NCI-H1930 (cell line): Measurements from ENCODE around the gene MAGEB6.
"Not testable (repeated sequence)": the region's sequence is repeated elsewhere in the genome, so short reads cannot be mapped to it uniquely, and the experiment has no call there.

ENCODE experiments used
- DNase-seq, 2 experiments: peaks; one replicate each; lab custom pipeline; 2025; lab: John Stamatoyannopoulos, UW

The MAGEB6 gene, protein sequence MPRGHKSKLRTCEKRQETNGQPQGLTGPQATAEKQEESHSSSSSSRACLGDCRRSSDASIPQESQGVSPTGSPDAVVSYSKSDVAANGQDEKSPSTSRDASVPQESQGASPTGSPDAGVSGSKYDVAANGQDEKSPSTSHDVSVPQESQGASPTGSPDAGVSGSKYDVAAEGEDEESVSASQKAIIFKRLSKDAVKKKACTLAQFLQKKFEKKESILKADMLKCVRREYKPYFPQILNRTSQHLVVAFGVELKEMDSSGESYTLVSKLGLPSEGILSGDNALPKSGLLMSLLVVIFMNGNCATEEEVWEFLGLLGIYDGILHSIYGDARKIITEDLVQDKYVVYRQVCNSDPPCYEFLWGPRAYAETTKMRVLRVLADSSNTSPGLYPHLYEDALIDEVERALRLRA

DNA sequence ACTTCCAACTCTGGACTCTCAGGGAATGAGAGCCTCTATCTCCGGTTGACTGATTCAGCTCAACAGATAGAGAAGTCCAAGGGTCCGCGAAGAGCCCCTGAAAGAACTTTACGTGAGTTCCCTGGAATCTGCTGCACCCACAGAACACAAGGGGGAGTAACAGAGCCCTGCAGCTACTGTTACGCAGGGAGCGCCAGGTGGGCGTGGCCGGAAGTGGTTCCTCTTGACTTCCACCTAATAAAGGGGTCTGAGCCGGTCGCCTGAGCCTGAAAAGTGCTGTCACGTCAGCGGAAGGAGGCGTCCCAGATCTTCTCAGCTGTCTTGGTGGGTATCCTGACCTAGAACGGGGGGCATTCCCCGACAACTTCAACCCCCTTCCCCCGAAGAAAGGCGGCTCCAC lies at the start of gene MAGEB6:
Gene MAGEB6 (plus strand): TSS at position 237 of the 400 bp plus-strand sequence. CDS start 1,407 bp downstream, outside the sequence.
- no peak for DNase-seq

DNA sequence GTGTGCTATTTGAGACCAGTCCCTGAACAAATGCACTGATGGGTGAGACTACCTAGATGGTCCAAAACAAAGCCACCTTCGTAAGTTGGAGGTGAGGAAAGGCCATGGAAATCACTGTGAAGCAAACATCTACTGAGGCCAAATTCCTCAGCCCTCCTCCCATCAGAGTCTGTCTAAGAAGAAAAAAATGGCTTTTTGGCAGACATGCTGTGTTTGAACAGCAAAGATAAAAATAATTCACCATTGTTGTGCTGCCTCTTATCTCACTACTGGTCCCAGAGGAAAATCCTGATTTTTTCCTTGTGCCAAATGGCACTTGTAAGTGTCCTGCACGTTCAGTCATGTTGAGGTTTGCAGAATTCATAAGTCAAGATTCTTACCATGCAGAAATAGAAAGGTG lies 46.2 kb upstream of the MAGEB6 start:
- no peak for DNase-seq

DNA sequence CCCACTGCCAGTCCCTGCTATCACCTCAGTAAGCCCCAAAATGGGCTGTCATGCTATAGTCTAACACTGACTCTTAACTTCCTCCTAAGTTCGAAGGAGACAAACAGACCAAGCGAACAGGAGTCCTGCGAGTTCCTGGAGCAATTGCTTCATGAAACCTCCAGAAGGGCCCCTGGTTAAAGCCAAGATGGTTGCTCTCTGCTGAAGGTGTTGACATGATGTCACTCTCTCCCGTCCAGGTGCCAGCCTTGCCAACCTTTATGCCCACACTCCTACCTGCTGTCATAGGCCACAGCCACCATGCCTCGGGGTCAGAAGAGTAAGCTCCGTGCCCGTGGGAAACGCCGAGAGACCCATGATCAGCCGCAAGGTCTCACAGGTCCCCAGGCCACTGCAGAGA lies 31.9 kb upstream of the MAGEB6 start, which contains the start of gene MAGEB6B:
Gene MAGEB6B (plus strand): TSS at position 301 of the 400 bp plus-strand sequence. CDS start 0 bp downstream, at position 301.
- no peak for DNase-seq

DNA sequence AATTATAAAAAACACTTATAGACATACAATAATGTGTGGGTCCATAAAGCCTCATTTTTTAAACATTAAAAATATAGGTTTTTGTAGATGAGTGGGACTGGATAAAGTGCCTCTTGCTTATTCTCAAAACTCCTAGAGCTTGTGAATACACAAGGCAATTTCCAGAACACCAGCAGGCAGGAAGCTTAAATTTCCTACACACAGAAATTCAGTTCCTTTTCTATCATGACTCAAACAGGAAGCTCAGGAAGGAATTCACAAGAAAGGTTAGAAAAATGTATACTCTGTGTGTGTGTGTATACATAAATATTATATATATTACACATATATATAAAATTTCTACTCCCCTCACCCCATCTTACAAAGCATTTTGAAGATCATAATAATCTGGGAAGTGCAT lies 11.3 kb downstream of the MAGEB6 start:
- no peak for DNase-seq

DNA sequence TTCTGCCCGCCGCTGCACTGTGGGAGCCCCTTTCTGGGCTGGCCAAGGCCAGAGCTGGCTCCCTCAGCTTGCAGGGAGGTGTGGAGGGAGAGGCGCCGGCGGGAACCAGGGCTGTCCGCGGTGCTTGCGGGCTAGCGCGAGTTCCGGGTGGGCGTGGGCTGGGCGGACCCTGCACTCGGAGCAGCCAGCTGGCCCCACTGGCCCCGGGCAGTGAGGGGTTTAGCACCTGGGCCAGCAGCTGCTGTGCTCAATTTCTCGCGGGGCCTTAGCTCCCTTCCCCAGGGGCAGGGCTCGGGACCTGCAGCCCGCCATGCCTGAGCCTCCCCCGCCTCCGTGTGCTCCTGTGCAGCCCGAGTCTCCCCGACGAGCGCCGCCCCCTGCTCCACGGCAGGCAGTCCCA lies 12.5 kb downstream of the MAGEB6 start:
- not testable (repeated sequence) for DNase-seq

DNA sequence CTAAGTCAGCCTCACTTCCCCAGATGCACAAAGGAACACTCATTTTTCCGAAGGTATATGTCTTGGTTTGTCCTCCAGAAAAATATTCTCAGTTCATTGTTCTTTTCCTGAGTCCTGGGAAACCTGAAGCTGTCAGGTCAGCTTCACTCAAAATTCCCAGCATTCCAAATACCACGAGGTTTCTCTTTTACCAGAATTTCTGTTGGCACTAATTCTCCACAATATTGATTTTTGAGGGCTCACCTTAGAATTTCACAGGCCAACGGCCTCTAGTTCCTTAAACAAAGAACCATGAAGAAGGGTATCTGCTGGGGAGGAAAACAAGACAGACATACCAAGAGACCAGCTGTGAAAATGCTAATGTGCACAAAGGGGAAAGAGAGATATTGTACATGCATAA lies 15.8 kb downstream of the MAGEB6 start:
- DNase-seq: no peak

DNA sequence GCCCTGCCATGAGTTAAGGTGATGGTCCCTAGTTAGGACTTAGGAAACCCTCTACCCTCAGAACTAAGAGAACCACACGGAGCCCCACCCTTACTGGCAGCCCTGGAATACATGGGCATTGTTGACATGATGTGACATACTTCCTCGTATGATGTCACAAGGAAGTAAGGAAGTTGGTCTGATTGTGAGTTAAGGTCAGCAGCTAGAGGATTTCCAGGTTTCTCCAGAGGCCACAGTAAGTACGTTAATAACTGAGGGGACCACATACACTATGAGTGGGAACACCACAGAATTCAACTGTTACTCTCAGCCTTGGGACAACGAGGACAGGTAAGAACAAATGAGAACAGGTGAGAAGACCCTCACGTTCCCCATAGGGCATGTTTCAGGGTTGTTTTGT lies 23.6 kb downstream of the MAGEB6 start, which contains the start of gene MAGEB5:
Gene MAGEB5 (plus strand): TSS at position 301 of the 400 bp plus-strand sequence. CDS start 1,133 bp downstream, outside the sequence.
- DNase-seq: no peak

DNA sequence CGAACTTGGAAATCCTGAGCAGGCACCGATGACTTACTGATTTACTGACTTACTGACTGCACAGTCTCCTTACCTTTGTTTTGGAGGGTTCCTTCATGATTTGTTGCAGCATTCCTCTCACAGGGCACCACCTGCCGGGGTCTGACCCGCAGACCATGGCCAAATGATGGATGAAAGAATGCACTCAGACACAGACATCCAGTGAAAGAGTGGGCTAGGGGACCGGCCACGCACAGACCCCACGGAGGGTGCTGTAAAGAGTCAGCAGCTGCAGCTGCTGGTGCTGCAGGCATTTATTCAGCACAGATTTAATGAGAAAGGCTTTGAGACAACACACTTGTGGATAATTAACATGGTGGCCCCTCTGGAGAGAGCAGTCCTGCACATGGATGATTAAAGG lies 27.1 kb downstream of the MAGEB6 start:
- no peak for DNase-seq

DNA sequence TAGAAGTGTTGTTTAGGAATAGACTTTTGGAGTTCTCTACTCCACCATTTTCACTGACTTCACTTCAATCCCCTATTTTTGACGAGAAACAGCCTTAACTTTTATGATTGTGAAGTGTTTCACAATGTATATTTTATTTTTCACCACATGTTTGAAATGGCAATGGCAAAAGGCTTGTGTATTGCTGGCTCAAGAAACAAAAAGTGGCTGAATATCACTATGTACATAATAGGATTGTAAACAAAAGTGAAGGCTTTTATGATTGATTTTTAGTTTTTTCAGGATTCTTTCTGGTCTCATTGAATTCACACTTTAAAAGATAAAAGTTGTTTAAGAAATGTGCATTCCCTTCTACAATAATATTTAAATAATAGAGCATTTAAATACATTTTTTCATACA lies 41.9 kb downstream of the MAGEB6 start:
- no peak for DNase-seq
